SH-SY5Y (cell line): ENCODE measurements around the gene GCDH.

ENCODE experiments used
- GATA2 ChIP-seq: IDR thresholded peaks from 2 replicates; pipeline ENCODE4 v1.6.1; 2011; ENCODE audit warnings: mild to moderate bottlenecking, low read depth, low read length
- GATA3 ChIP-seq: IDR thresholded peaks from 2 replicates; pipeline ENCODE4 v1.6.1; 2011; ENCODE audit warnings: low read depth, mild to moderate bottlenecking, low read length, moderate library complexity

- TF ChIP-seq GATA2 (no peak), GATA3 (no peak)
These were observed 44.1 kb downstream of the GCDH start for GRCh38 chr19:12935071-12935470.
